ENCODE measurements around the gene APOBR. TPM values are rescaled to one million over a fixed set of nuclear protein-coding genes. Genes with fewer than 3 reads are reported as not detected.

APOBR gene
- total RNA-seq, 2 experiments from 2014 or later: 5.5 TPM

GRCh38 chr16:28527985-28528384 is 33.5 kb downstream of the APOBR start:
- H3K27me3 Mint-ChIP-seq: no peaks in the 10 kb centered on the region
- intact Hi-C loops (cut with micrococcal nuclease): no loop called here
- ChIA-PET POLR2A (no interaction called here), CTCF (no interaction called here)
- H3K27ac Mint-ChIP-seq: no peak overlapping the region
- no peak for ATAC-seq
- TF ChIP-seq CTCF (IDR thresholded peaks at IDR 0.05): no peak
- H3K4me3 Mint-ChIP-seq: no peak overlapping the region
- H3K36me3 Mint-ChIP-seq (ENCODE audit: low read depth): no peaks in the 10 kb centered on the region
- peaks cover 4% of the 10 kb centered on the region for H3K4me1 Mint-ChIP-seq (ENCODE audit: low read depth)
- H3K9me3 Mint-ChIP-seq: no peaks in the 10 kb centered on the region
- DNase-seq: no peak

GRCh38 chr16:28528463-28528867 is 34.0 kb downstream of the APOBR start:
- Mint-ChIP-seq H3K4me1 (ENCODE audit: low read depth) (peaks cover 2% of the 10 kb centered on the region), H3K27ac (no peak overlapping the region), H3K27me3 (no peaks in the 10 kb centered on the region), H3K9me3 (no peaks in the 10 kb centered on the region), H3K4me3 (no peak overlapping the region), H3K36me3 (ENCODE audit: low read depth) (no peaks in the 10 kb centered on the region)
- intact Hi-C loops (cut with micrococcal nuclease): no loop called here
- no peak for TF ChIP-seq CTCF (IDR thresholded peaks at IDR 0.05)
- ATAC-seq (no peak), DNase-seq (no peak)
- ChIA-PET POLR2A (no interaction called here), CTCF (no interaction called here)

- Mint-ChIP-seq H3K4me3 (no peak overlapping the region), H3K27me3 (no peaks in the 10 kb centered on the region), H3K27ac (no peak overlapping the region), H3K9me3 (no peaks in the 10 kb centered on the region), H3K4me1 (ENCODE audit: low read depth) (peaks cover 4% of the 10 kb centered on the region), H3K36me3 (ENCODE audit: low read depth) (no peaks in the 10 kb centered on the region)
- DNase-seq (no peak), ATAC-seq (no peak)
- no peak for TF ChIP-seq CTCF (IDR thresholded peaks at IDR 0.05)
- CTCF ChIA-PET: no interaction called here
- intact Hi-C loops (cut with micrococcal nuclease): no loop called here
- POLR2A ChIA-PET: no interaction called here
Observed at GRCh38 chr16:28529124-28529523, 34.7 kb downstream of the APOBR start.

- H3K4me3 Mint-ChIP-seq: no peak overlapping the region
- no peak overlapping the region for H3K27ac Mint-ChIP-seq
- ChIA-PET POLR2A (no interaction called here), CTCF (no interaction called here)
- H3K36me3 Mint-ChIP-seq (ENCODE audit: low read depth): no peaks in the 10 kb centered on the region
- TF ChIP-seq CTCF (IDR thresholded peaks at IDR 0.05): no peak
- H3K27me3 Mint-ChIP-seq: no peaks in the 10 kb centered on the region
- peaks cover 16% of the 10 kb centered on the region for H3K4me1 Mint-ChIP-seq (ENCODE audit: low read depth)
- H3K9me3 Mint-ChIP-seq: no peaks in the 10 kb centered on the region
- DNase-seq: no peak
- ATAC-seq: no peak
- intact Hi-C loops (cut with micrococcal nuclease): no loop called here
Observed at GRCh38 chr16:28531777-28532744, 37.6 kb downstream of the APOBR start.

GRCh38 chr16:28532940-28533647 is 38.7 kb downstream of the APOBR start:
- no peak overlapping the region for H3K27ac Mint-ChIP-seq
- ChIA-PET POLR2A (interaction anchor here (0.7 to 1.1 kb wide), 2 partner anchors 9 to 21 kb away, joined by 3 to 4 read pairs; no protein-coding TSS in a partner anchor), CTCF (interaction anchor here (1.0 to 1.4 kb wide), 2 partner anchors 9 to 15 kb away, joined by 3 to 4 read pairs; no protein-coding TSS in a partner anchor)
- H3K4me3 Mint-ChIP-seq: no peak overlapping the region
- no peaks in the 10 kb centered on the region for H3K36me3 Mint-ChIP-seq (ENCODE audit: low read depth)
- ATAC-seq (no peak), DNase-seq (no peak)
- H3K4me1 Mint-ChIP-seq (ENCODE audit: low read depth): peaks cover 16% of the 10 kb centered on the region
- no peaks in the 10 kb centered on the region for H3K27me3 Mint-ChIP-seq
- intact Hi-C loops (cut with micrococcal nuclease): no loop called here
- no peak for TF ChIP-seq CTCF (IDR thresholded peaks at IDR 0.05)
- no peaks in the 10 kb centered on the region for H3K9me3 Mint-ChIP-seq
